GM12878 (cell line): ENCODE data around the gene TJAP1. TPM values are rescaled to one million over a fixed set of nuclear protein-coding genes. Genes with fewer than 3 reads are reported as not detected.

Experiments used
- ATAC-seq: fragments of 200-7000 bp; cut with Tn5 transposase; 3 replicates; pipeline ENCODE4 v1.9.1; 2020; ENCODE audit warnings: mild to moderate bottlenecking, moderate library complexity
- BruUV-seq: library from RNA; stranded (reverse); fragments of 400-500 nt; replicated peaks from 2 replicates; lab custom pipeline; 2021; lab: Mats Ljungman, UMichigan
- CTCF ChIA-PET: fragments of 300-600 bp; sonication (Branson Sonifier 250); formaldehyde crosslinking; extraction: SDS; loops from one replicate; lab custom pipeline; 2021; ENCODE audit warnings: inconsistent platforms; lab: Yijun Ruan, JAX
- POLR2A ChIA-PET: fragments of 350-600 bp; formaldehyde crosslinking; extraction: SDS; loops from one replicate; lab custom pipeline; 2021; ENCODE audit warnings: inconsistent platforms; lab: Charles Lee
- RAD21 ChIA-PET: fragments of 300-600 bp; sonication (Branson Sonifier 250); formaldehyde crosslinking; loops from one replicate; lab custom pipeline; 2023; ENCODE audit warnings: antibody characterized with exemption; ENCODE audit not compliant: unreplicated experiment; lab: Charles Lee
- SMC1A ChIA-PET: fragments of 300-600 bp; sonication (Branson Sonifier 250); formaldehyde crosslinking; loops from one replicate; lab custom pipeline; 2023; ENCODE audit not compliant: unreplicated experiment, uncharacterized antibody; lab: Charles Lee
- DNase-seq: peaks from one replicate; pipeline ENCODE4 v3.0.0-alpha.2; 2011; ENCODE audit warnings: low read depth, low spot score
- FAIRE-seq: peaks from 3 replicates; lab custom pipeline; 2011; peaks lifted over from hg19 to GRCh38; lab: Jason Lieb, UNC
- H2AFZ ChIP-seq: 2 replicates; pipeline ENCODE4 v1.6.0; 2011; ENCODE audit warnings: low read depth, low read length, control low read depth; ENCODE audit not compliant: control insufficient read depth
- H3K27ac ChIP-seq: 2 replicates; pipeline ENCODE4 v1.5.1; 2011; ENCODE audit warnings: control low read depth; ENCODE audit not compliant: control insufficient read depth, insufficient read depth
- H3K27me3 ChIP-seq, 2 experiments: replicated peaks in 1 of 2; 2 replicates each; pipeline versions ENCODE4 v1.6.0 to v1.6.1; 2011; ENCODE audit warnings: low read length in 1 of 2; ENCODE audit not compliant: control insufficient read depth in 2 of 2, insufficient read depth in 2 of 2
- H3K36me3 ChIP-seq, 2 experiments: 2 replicates each; pipeline ENCODE4 v1.5.1; 2011; ENCODE audit warnings: low read length in 1 of 2; ENCODE audit not compliant: control insufficient read depth in 2 of 2, insufficient read depth in 2 of 2
- H3K4me1 ChIP-seq: 2 replicates; pipeline ENCODE4 v1.6.1; 2011; ENCODE audit warnings: mild to moderate bottlenecking, low read length, moderate library complexity, mixed read lengths; ENCODE audit not compliant: control insufficient read depth, insufficient read depth
- H3K4me2 ChIP-seq: 2 replicates; pipeline ENCODE4 v1.6.0; 2011; ENCODE audit warnings: control low read depth; ENCODE audit not compliant: control insufficient read depth, insufficient read depth
- H3K4me3 ChIP-seq: fragments of 200-600 bp; sonication (generic); 2 replicates; pipeline ENCODE4 v1.5.1; 2016
- H3K79me2 ChIP-seq: 2 replicates; pipeline ENCODE4 v1.6.0; 2011; ENCODE audit warnings: low read length; ENCODE audit not compliant: control insufficient read depth, insufficient read depth
- H3K9ac ChIP-seq: 2 replicates; pipeline ENCODE4 v1.8.0; 2011; ENCODE audit warnings: low read length, control low read depth, mixed read lengths; ENCODE audit not compliant: control insufficient read depth, insufficient read depth
- H3K9me3 ChIP-seq: replicated peaks from 3 replicates; pipeline ENCODE4 v1.5.1; 2011; ENCODE audit warnings: mild to moderate bottlenecking, low read length; ENCODE audit not compliant: control insufficient read depth, insufficient read depth
- H4K20me1 ChIP-seq: 2 replicates; pipeline ENCODE4 v1.6.0; 2011; ENCODE audit not compliant: control insufficient read depth, insufficient read depth
- ATF2 ChIP-seq: IDR thresholded peaks from 2 replicates; pipeline ENCODE4 v1.6.1; 2012; ENCODE audit warnings: low read length, inconsistent platforms
- BACH1 ChIP-seq: fragments of 450-650 bp; IDR thresholded peaks from 2 replicates; pipeline ENCODE4 v1.6.1; 2017; ENCODE audit warnings: mild to moderate bottlenecking, borderline replicate concordance
- BCL11A ChIP-seq: IDR thresholded peaks from 2 replicates; pipeline ENCODE4 v1.6.1; 2011; ENCODE audit warnings: low read depth, low read length
- CBX5 ChIP-seq: sonication (generic); IDR thresholded peaks from 2 replicates; pipeline ENCODE4 v1.6.1; 2016; ENCODE audit warnings: low read depth, moderate library complexity, mild to moderate bottlenecking, inconsistent platforms
- CREM ChIP-seq: IDR thresholded peaks from 2 replicates; pipeline ENCODE4 v1.6.1; 2014; ENCODE audit warnings: antibody characterized with exemption, low read depth
- DPF2 ChIP-seq: fragments of 450-650 bp; IDR thresholded peaks from 2 replicates; pipeline ENCODE4 v1.6.1; 2017; ENCODE audit warnings: mild to moderate bottlenecking
- ESRRA ChIP-seq: IDR thresholded peaks from 2 replicates; pipeline ENCODE4 v1.6.1; 2012; ENCODE audit warnings: mild to moderate bottlenecking, low read length, improper control_type of control experiment
- FOXK2 ChIP-seq: fragments of 450-650 bp; IDR thresholded peaks from 2 replicates; pipeline ENCODE4 v1.6.1; 2017; ENCODE audit warnings: mild to moderate bottlenecking, moderate library complexity
- HDAC6 ChIP-seq: fragments of 200-600 bp; sonication (generic); IDR thresholded peaks from one replicate; pipeline ENCODE4 v1.8.0; 2017; ENCODE audit warnings: antibody characterized with exemption; ENCODE audit not compliant: unreplicated experiment
- HDGF ChIP-seq: fragments of 450-650 bp; IDR thresholded peaks from 2 replicates; pipeline ENCODE4 v1.6.1; 2016; ENCODE audit warnings: antibody characterized with exemption
- IKZF2 ChIP-seq, 2 experiments: fragments of 450-650 bp; IDR thresholded peaks; 2 replicates each; pipeline ENCODE4 v1.6.1; 2017; ENCODE audit warnings: mild to moderate bottlenecking in 2 of 2, moderate library complexity in 2 of 2
- JUNB ChIP-seq: IDR thresholded peaks from 2 replicates; pipeline ENCODE4 v1.6.1; 2016; ENCODE audit warnings: antibody characterized with exemption, mild to moderate bottlenecking
- KDM1A ChIP-seq: fragments of 200-600 bp; sonication (generic); IDR thresholded peaks from 2 replicates; pipeline ENCODE4 v1.6.1; 2016; ENCODE audit warnings: borderline replicate concordance
- PML ChIP-seq: IDR thresholded peaks from 2 replicates; pipeline ENCODE4 v1.6.1; 2012; ENCODE audit warnings: low read length, inconsistent platforms
- SMARCA5 ChIP-seq: fragments of 450-650 bp; IDR thresholded peaks from 2 replicates; pipeline ENCODE4 v1.6.1; 2017; ENCODE audit warnings: mild to moderate bottlenecking
- SRF ChIP-seq, 2 experiments: IDR thresholded peaks; 2 replicates each; pipeline ENCODE4 v1.6.1; 2011; ENCODE audit warnings: low read depth in 2 of 2, low read length in 2 of 2, mild to moderate bottlenecking in 1 of 2, moderate library complexity in 1 of 2
- TARDBP ChIP-seq: IDR thresholded peaks from 2 replicates; pipeline ENCODE4 v1.6.1; 2016; ENCODE audit warnings: borderline replicate concordance
- TBL1XR1 ChIP-seq: IDR thresholded peaks from 2 replicates; pipeline ENCODE4 v1.6.1; 2012; ENCODE audit warnings: low read depth, low read length, improper control_type of control experiment
- ZBED1 ChIP-seq: IDR thresholded peaks from 2 replicates; pipeline ENCODE4 v1.6.1; 2016; ENCODE audit warnings: borderline replicate concordance
- ZBTB4 ChIP-seq: fragments of 450-650 bp; formaldehyde crosslinking; IDR thresholded peaks from 2 replicates; pipeline ENCODE4 v1.4.0; 2022; ENCODE audit warnings: mild to moderate bottlenecking, moderate library complexity
- WGBS: methylation state at CpG from one replicate; pipeline ENCODE4 v1.1.6; 2016; ENCODE audit warnings: low lambda C conversion rate; ENCODE audit not compliant: insufficient replicate concordance, insufficient coverage; ENCODE audit errors: missing lambda C conversion rate; 5-methylcytosine and 5-hydroxymethylcytosine counted together
- in situ Hi-C: fragments of 300-500 bp; cut with MboI; formaldehyde crosslinking; loops from 9 replicates; pipeline ENCODE4 v1.14.3; 2018; ENCODE audit warnings: mixed read lengths
- intact Hi-C: fragments of 100-400 bp; cut with micrococcal nuclease; formaldehyde crosslinking; loops from one replicate; pipeline ENCODE4 v1.14.2; 2022; ENCODE audit not compliant: unreplicated experiment
- polyA plus RNA-seq, 11 experiments: library from polyadenylated mRNA; depleted of rRNA in 4 of 11; unstranded in 6 of 11; stranded (reverse) in 5 of 11; fragments of >200 nt; fragmentation: Nextera tagmentation in 4 of 11; fragmentation: Illumina TruSeq in 1 of 11; extraction: Ambion mirVana in 4 of 11; extraction: Trizol in 1 of 11; gene quantifications; 1 replicate in 1 of 11; 2 replicates in 10 of 11; pipeline versions ENCODE4 v1.2.1 to v1.2.3, GENCODE V29; 2011 to 2016; ENCODE audit warnings: inconsistent platforms in 2 of 11, missing spikeins in 2 of 11, low read depth in 1 of 11
- total RNA-seq, 4 experiments: library from RNA; depleted of rRNA in 3 of 4; stranded (reverse); fragments of >200 nt in 3 of 4; fragmentation: Illumina TruSeq in 1 of 4; extraction: Trizol in 1 of 4; gene quantifications; 2 replicates each; pipeline versions ENCODE4 v1.2.1 to v1.2.3, GENCODE V29; 2013 to 2021

The TJAP1 gene
- total and polyA plus RNA-seq, 10 of the 15 experiments (the other 5 are each of a cell fraction or from before 2014, with no cell fraction given) = 0.11 to 22.6 (median 12.8) TPM

- in situ Hi-C loops (no loop called here), intact Hi-C loops (no loop called here)
- WGBS = 64% methylated on average over 2 of the region's 2 CpGs
- H3K79me2 ChIP-seq = no peaks in the 10 kb centered on the region
- ChIA-PET CTCF (interaction anchor here (1.0 to 7.6 kb wide), 4 partner anchors 8 to 61 kb away, joined by 3 to 70 read pairs (median 6); partner anchors contain the start of gene LRRC73), POLR2A (interaction anchor here (1.2 to 1.3 kb wide), 2 partner anchors 13 to 109 kb away, joined by 4 to 5 read pairs; no protein-coding TSS in a partner anchor), RAD21 (no interaction called here), SMC1A (interaction anchor here (1.3 to 1.7 kb wide), 2 partner anchors 8 kb away, joined by 5 read pairs; no protein-coding TSS in a partner anchor)
- no peak overlapping the region for H3K4me3 ChIP-seq
- no peaks in the 10 kb centered on the region; the same call in 1 of the 2 replicates for H3K4me1 ChIP-seq
- H3K9me3 ChIP-seq = no peaks in the 10 kb centered on the region
- H3K9ac ChIP-seq = no peak overlapping the region
- no peaks in the 10 kb centered on the region for H3K27me3 ChIP-seq
- no TSS peak for BruUV-seq
- ATAC-seq (no peak), FAIRE-seq (no peak), DNase-seq (no peak)
- no peaks in the 10 kb centered on the region; the same call in 1 of the 2 replicates for H4K20me1 ChIP-seq
- H3K4me2 ChIP-seq = no peak overlapping the region
- H3K36me3 ChIP-seq = peaks cover 0 to 1% of the 10 kb centered on the region in 2 experiments; a peak in 2 of 4 replicates
- TF ChIP-seq KDM1A (no peak), HDGF (no peak), TBL1XR1 (no peak), DPF2 (no peak), IKZF2 (IDR thresholded peaks at IDR 0.05) (no peak), CBX5 (no peak), PML (no peak), ESRRA (no peak), TARDBP (no peak), SRF (IDR thresholded peaks at IDR 0.05; ENCODE audit: low read depth in 2 of 2, low read length in 2 of 2) (no peak), ZBTB4 (CRISPR knock-in tag) (no peak), BCL11A (no peak), FOXK2 (no peak), BACH1 (no peak), CREM (no peak), SMARCA5 (no peak), JUNB (no peak), ATF2 (no peak), HDAC6 (no peak), ZBED1 (no peak)
- no peak overlapping the region for H2AFZ ChIP-seq
- no peak overlapping the region for H3K27ac ChIP-seq
Measured at GRCh38 chr6:43493230-43493629, 15.9 kb downstream of the TJAP1 start.
